Activated naive CD8-positive, alpha-beta T cell treated with anti-CD3 and anti-CD28 coated beads, Interleukin-2, amount 50 U/mL, for 16 hours (primary cell): ENCODE results near the gene CSF3R.
"Not testable (repeated sequence)": the region's sequence is repeated elsewhere in the genome, so short reads cannot be mapped to it uniquely, and the experiment has no call there.

Experiments used
- DNase-seq: peaks from one replicate; pipeline ENCODE4 v3.0.0-alpha.2; 2020; ENCODE audit warnings: low read depth, low spot score

CSF3R gene

DNA sequence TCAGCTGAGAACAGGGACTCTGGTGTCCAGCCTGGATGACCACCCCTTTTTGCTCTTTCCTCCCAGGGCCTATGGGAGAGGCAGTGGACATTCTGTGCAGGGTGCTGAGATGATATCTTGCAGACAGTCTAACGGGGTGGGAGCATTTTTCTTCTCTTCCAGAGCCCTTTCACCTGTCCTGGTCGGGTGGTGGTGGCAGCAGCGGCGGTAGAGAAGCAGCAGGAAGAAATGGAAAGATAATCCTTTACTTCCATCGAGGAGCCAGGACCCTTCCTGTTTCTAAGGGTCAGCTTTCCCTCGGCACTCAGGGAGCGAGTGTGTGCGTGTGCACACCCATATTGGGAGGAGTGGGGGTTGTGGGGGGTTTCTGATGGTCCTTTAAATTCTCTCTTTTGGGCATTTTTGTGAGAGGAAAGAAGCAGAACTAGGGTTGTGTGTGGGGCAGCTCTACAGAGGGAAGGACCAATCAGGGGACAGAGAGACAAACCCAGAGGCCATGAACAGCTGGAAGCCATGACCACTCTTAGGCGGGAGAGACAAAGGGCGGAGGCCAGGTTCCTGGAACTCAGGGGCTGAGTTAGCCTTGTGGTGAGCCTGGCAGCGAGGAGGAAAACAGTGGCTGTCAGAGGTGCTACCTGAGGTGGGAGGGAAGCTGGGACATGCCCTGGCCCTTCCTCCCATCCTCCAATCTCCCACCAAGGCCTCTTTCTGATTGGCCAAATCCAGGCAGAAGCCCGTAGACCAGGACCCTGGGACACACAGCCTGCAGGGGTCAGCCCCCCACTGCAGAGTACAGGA lies 31.2 kb upstream of the CSF3R start:
- no peak for DNase-seq

DNA sequence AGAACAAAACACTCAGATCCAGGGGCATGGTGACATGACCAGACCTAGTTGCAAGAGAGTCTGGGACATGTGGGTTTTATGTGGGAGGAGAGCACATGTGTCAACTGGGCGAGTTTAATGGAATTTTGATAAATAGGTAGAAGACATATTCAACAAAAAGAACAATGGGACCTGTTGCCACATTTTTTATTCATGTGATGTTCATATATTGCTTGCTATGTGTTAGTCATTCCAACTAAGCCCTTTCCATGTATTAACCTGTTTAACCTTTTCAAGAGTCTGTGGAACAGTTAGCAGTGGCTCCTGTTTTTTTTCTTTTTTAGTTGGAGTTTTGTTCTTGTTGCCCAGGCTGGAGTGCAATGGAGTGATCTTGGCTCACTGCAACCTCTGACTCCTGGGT lies 30.1 kb upstream of the CSF3R start:
- no peak for DNase-seq

- DNase-seq, result no peak
These were observed 29.4 kb upstream of the CSF3R start for GRCh38 chr1:36511804-36512798.

DNA sequence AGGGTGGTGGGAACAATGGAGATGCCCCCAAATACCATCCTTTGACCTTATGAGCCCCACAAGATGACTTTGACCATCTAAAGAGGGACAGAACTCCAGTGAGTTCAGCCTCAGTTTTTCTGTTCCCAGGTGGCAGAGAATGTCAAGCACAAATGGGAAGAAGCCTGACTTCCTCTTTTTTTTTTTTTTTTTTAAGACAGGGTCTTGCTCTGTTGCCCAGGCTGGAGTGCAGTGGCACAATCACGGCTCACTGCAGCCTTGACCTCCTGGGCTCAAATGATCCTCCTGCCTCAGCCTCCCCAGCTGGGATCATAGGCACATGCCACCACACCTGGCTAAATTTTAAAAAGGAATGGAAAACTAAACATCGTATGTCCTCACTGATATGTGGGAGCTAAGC lies 28.5 kb upstream of the CSF3R start:
- not testable (repeated sequence) for DNase-seq

DNA sequence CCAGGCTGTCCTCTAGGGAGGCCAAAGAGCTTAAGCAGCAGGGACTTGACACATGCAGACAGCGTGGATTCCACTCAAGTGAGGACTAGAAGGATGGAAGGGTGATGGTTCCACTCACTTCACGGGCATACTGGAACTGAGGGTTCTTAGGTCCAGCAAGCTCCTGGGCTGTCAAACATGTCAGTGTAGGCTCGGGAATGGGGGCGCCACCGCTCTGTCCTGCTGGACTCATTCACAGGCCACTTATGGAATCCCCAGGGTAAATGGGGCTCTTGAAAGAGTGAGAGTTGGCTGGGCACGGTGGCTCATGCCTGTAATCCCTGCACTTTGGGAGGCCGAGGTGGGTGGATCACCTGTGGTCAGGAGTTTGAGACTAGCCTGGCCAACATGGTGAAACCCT lies 27.7 kb upstream of the CSF3R start:
- no peak for DNase-seq

DNA sequence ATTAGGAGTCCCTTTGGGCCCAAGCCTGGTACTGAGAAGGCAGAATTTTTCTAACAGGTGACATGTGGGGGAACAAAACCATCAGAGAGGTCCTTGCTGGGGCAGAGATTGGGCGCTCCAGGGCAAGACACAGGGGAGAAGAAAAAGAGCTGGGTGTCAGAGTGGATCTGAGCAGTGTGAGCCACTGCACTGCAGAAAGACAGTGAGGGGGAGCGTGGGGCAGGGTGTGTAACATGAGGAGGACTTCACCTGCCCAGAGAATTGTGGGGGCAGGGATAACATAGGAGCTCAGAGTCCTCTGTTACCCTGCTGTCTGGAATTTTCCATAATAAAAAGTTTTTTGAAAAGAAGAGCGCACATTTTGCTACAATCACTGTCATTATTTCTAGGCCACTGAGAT lies 25.5 kb upstream of the CSF3R start:
- no peak for DNase-seq

GRCh38 chr1:36506276-36506920 lies 23.7 kb upstream of the CSF3R start:
- no peak for DNase-seq

- DNase-seq, result no peak
These were observed 21.0 kb upstream of the CSF3R start for GRCh38 chr1:36503733-36504132.

DNA sequence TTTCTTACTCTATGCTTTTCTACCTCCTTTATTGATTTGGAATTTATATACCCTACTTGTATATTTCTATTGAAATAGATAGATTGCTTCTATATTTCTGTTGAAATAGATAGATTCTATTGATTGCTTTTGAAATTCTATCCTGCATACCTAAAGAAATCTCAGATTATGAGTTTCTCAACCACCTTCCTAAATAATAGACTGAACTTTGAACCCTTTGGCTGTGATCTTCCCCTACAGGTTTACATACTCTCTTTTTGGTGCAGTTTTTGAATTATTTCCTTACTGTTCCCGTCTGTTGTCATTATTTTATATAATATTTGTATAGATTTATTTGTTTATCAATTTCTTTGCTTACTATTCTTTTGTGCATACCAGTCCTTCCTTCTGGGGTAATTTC lies 20.4 kb upstream of the CSF3R start:
- no peak for DNase-seq

- DNase-seq, result no peak
These were observed 19.9 kb upstream of the CSF3R start for GRCh38 chr1:36502616-36503015.

DNA sequence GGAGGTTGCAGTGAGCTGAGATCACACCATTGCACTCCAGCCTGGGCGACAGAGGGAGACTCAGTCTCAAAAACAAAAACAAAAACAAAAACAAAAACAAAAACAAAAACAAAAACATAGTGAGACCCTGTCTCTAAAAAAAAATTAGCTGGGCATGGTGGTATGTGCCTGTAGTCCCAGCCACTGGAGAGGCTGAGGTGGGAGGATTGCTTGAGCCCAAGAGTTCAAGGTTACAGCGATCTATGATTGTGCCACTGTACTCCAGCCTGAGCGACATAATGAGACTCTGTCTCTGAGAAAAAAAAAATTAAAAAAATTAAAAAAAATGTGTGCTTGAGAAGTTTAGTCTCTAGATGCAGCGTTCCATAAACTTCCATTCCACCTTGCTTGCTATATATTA lies 19.2 kb upstream of the CSF3R start:
- not testable (repeated sequence) for DNase-seq

GRCh38 chr1:36497207-36497606 lies 14.5 kb upstream of the CSF3R start:
- DNase-seq, result no peak

- DNase-seq, result no peak
These were observed 12.3 kb upstream of the CSF3R start for GRCh38 chr1:36494971-36495370.

GRCh38 chr1:36493524-36493923 lies 10.8 kb upstream of the CSF3R start:
- no peak for DNase-seq

GRCh38 chr1:36492491-36492890 lies 9.8 kb upstream of the CSF3R start:
- no peak for DNase-seq

DNA sequence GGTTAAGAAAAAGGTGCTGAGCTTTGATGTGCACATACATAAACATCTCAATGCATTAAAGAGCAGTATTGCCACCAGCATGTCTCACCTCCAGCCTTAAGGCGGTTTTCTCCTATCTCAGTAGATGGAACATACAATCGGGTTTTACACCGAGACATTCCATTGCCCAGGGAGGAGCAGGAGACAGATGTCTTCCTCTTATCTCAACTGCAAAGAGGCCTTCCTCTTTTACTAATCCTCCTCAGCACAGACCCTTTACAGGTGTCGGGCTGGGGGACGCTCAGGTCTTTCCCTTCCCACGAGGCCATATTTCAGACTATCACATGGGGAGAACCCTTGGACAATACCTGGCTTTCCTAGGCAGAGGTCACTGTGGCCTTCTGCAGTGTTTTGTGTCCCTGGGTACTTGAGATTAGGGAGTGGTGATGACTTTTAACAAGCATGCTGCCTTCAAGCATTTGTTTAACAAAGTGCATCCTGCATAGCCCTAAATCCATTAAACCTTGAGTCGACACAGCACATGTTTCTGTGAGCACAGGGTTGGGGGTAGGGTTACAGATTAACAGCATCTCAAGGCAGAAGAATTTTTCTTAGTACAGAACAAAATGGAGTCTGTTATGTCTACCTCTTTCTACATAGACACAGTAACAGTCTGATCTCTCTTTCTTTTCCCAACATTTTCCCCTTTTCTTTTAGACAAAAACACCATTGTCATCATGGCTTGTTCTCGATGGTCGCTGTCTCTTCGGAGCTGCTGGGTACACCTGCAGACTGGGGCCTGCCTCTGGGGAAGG lies 6.7 kb upstream of the CSF3R start:
- not testable (repeated sequence) for DNase-seq

GRCh38 chr1:36487906-36488305 lies 5.2 kb upstream of the CSF3R start:
- DNase-seq, result no peak

DNA sequence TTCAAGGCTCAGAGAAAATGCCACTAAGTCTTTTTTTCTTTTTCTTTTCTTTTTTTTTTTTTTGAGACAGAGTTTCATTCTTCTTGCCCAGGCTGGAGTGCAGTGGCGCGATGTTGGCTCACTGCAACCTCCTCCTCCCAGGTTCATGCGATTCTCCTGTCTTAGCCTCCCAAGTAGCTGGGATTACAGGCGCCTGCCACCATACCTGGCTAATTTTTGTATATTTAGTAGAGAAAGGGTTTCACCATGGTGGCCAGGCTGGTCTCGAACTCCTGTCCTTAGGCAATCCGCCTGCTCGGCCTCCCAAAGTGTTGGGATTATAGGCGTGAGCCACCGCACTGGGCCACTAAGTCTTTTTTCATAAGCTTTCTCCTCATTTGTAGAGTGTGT lies 4.6 kb upstream of the CSF3R start:
- DNase-seq, result not testable (repeated sequence)

DNA sequence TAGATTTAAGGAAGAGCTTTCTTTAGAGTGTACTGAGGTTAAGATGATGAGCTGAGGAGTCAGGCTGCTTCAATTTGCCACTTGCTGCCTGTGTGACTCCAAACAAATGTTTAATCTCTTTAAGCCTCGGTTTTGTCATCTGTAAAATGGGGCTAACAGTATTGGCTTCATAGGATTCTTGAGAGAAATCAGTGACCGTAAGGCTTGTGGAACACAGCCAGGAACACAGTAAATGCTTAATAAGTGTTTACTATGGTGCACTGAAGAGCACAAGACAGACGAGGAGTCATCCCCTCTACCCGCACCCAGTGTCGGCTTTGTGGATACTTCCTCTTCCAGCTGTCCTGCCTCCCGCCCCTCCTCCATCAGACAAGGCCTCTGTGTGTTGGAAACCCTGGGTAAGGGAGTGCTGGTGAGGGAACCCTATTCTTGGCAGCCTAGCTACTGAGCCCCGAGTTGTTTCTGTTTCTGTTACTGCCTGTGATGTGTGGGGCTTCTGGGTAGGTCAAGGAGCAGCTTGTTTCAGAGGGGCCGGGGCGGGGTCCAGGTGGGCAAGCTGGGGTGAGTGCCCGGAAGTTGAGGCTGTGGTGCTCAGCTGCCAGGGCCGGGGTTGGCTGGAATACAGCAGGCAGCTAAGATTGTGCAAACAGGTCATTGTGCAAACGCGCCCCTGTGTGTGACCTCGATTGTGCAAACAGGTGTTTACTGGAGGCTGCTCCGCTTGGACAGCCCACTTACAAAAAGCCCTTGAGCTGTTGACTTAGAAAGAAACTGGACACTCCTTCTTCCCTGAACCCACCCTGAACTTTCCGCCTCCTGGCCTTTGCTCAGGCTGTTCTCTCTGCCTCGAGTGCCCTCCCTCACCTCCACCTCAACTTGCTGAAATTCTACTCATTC lies 4.0 kb upstream of the CSF3R start:
- no peak for DNase-seq

DNA sequence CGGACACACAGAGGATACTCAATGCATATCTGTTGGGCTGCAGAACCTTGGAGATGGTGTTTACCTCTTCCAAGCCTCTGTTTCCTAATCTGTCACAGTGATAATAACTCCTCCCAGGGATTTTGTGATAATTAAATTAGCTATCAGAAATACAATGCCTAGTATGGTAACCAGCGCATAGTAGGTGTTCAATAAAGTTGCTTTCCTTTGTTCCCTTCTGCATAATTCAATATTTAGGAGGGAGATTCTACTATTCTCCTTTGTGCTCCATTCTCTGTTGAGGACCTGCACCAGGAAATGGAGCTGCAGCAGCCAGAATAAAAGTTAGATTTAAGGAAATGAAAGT lies 3.4 kb upstream of the CSF3R start:
- no peak for DNase-seq
